Measurements from ENCODE around the gene PPEF1. TPM values are rescaled to one million over a fixed set of nuclear protein-coding genes. Genes with fewer than 3 reads are reported as not detected.

Gene PPEF1
- total RNA-seq, 1 donor from 2014 or later: not detected

DNA sequence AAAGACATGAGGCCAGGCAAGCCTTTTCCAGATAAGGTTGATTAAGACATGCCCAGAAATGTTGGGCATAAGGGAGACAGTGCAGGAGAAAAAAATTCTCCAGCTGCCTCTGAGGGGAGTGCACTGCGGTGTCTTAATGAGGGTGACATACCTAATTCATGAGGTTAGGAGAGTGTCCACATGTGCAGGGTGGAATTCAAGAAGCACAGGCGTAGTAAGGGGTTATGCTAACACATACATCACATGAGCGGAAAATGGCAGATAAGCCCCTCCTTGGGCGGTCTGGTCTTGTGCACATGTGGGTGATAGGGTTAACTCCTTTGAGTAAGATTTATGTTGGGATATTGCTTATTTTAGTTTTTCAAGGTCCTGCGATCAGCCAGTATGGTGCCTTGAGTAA is 154.1 kb downstream of the PPEF1 start:
- TF ChIP-seq, protein P1, sequence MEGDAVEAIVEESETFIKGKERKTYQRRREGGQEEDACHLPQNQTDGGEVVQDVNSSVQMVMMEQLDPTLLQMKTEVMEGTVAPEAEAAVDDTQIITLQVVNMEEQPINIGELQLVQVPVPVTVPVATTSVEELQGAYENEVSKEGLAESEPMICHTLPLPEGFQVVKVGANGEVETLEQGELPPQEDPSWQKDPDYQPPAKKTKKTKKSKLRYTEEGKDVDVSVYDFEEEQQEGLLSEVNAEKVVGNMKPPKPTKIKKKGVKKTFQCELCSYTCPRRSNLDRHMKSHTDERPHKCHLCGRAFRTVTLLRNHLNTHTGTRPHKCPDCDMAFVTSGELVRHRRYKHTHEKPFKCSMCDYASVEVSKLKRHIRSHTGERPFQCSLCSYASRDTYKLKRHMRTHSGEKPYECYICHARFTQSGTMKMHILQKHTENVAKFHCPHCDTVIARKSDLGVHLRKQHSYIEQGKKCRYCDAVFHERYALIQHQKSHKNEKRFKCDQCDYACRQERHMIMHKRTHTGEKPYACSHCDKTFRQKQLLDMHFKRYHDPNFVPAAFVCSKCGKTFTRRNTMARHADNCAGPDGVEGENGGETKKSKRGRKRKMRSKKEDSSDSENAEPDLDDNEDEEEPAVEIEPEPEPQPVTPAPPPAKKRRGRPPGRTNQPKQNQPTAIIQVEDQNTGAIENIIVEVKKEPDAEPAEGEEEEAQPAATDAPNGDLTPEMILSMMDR (IDR thresholded peaks at IDR 0.05; ENCODE audit: unreplicated experiment): no peak
- H3K9me3 Mint-ChIP-seq (ENCODE audit: unreplicated experiment): no peaks in the 10 kb centered on the region
- no peak overlapping the region for H3K4me3 Mint-ChIP-seq (ENCODE audit: unreplicated experiment)
- no peaks in the 10 kb centered on the region for H3K4me1 Mint-ChIP-seq (ENCODE audit: unreplicated experiment)
- no peak for DNase-seq (ENCODE audit: low spot score)
- H3K27me3 Mint-ChIP-seq (ENCODE audit: unreplicated experiment): peaks cover 4% of the 10 kb centered on the region
- H3K27ac Mint-ChIP-seq (ENCODE audit: unreplicated experiment): no peak overlapping the region
- H3K36me3 Mint-ChIP-seq (ENCODE audit: low read depth, unreplicated experiment): no peaks in the 10 kb centered on the region

DNA sequence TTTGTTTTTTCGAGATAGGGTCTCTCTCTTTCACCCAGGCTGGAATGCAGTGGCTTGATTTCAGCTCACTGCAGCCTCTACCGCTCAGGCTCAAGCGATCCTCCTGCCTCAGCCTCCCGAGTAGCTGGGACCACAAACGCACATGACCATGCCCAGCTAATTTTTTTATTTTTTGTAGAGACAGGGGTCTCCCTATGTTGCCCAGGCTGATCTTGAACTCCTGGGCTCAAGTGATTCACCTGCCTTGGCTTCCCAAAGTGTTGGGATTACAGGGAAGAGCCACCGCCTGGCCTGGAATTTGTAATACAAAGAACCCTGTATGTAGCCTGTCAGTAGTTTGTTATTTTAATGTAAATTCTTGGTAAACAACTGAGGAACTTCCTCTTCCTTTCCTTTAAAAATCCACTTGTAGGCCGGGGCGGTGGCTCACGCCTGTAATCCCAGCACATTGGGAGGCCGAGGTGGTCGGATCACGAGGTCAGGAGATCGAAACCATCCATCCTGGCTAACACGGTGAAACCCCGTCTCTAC is 157.0 kb downstream of the PPEF1 start:
- Mint-ChIP-seq H3K4me1 (ENCODE audit: unreplicated experiment) (peaks cover 3% of the 10 kb centered on the region), H3K9me3 (ENCODE audit: unreplicated experiment) (no peaks in the 10 kb centered on the region), H3K27me3 (ENCODE audit: unreplicated experiment) (peaks cover 2% of the 10 kb centered on the region), H3K27ac (ENCODE audit: unreplicated experiment) (no peak overlapping the region), H3K36me3 (ENCODE audit: low read depth, unreplicated experiment) (no peaks in the 10 kb centered on the region), H3K4me3 (ENCODE audit: unreplicated experiment) (no peak overlapping the region)
- DNase-seq (ENCODE audit: low spot score): no peak
- TF ChIP-seq, protein P1 (IDR thresholded peaks at IDR 0.05; ENCODE audit: unreplicated experiment): no peak

- Mint-ChIP-seq H3K27me3 (ENCODE audit: unreplicated experiment) (no peaks in the 10 kb centered on the region), H3K4me3 (ENCODE audit: unreplicated experiment) (no peak overlapping the region), H3K9me3 (ENCODE audit: unreplicated experiment) (no peaks in the 10 kb centered on the region), H3K36me3 (ENCODE audit: low read depth, unreplicated experiment) (no peaks in the 10 kb centered on the region), H3K27ac (ENCODE audit: unreplicated experiment) (no peak overlapping the region), H3K4me1 (ENCODE audit: unreplicated experiment) (peaks cover 3% of the 10 kb centered on the region)
- no peak for DNase-seq (ENCODE audit: low spot score)
- TF ChIP-seq, protein P1 (IDR thresholded peaks at IDR 0.05; ENCODE audit: unreplicated experiment): no peak
Measured at GRCh38 chrX:18871161-18871890, 163.9 kb downstream of the PPEF1 start.

GRCh38 chrX:18871970-18872369 is 164.5 kb downstream of the PPEF1 start:
- H3K36me3 Mint-ChIP-seq (ENCODE audit: low read depth, unreplicated experiment): no peaks in the 10 kb centered on the region
- DNase-seq (ENCODE audit: low spot score): no peak
- TF ChIP-seq, protein P1 (IDR thresholded peaks at IDR 0.05; ENCODE audit: unreplicated experiment): no peak
- no peaks in the 10 kb centered on the region for H3K4me1 Mint-ChIP-seq (ENCODE audit: unreplicated experiment)
- no peak overlapping the region for H3K27ac Mint-ChIP-seq (ENCODE audit: unreplicated experiment)
- no peak overlapping the region for H3K4me3 Mint-ChIP-seq (ENCODE audit: unreplicated experiment)
- no peaks in the 10 kb centered on the region for H3K27me3 Mint-ChIP-seq (ENCODE audit: unreplicated experiment)
- no peaks in the 10 kb centered on the region for H3K9me3 Mint-ChIP-seq (ENCODE audit: unreplicated experiment)

GRCh38 chrX:18872621-18873020 is 165.2 kb downstream of the PPEF1 start:
- Mint-ChIP-seq H3K36me3 (ENCODE audit: low read depth, unreplicated experiment) (no peaks in the 10 kb centered on the region), H3K27ac (ENCODE audit: unreplicated experiment) (no peak overlapping the region), H3K27me3 (ENCODE audit: unreplicated experiment) (no peaks in the 10 kb centered on the region), H3K4me1 (ENCODE audit: unreplicated experiment) (no peaks in the 10 kb centered on the region), H3K9me3 (ENCODE audit: unreplicated experiment) (no peaks in the 10 kb centered on the region), H3K4me3 (ENCODE audit: unreplicated experiment) (no peak overlapping the region)
- DNase-seq (ENCODE audit: low spot score): no peak
- TF ChIP-seq, protein P1 (IDR thresholded peaks at IDR 0.05; ENCODE audit: unreplicated experiment): no peak

All from endothelial cell (in vitro differentiated cells).